Upper lobe of right lung (tissue), 1 donor: ENCODE measurements around the gene CTXN2. TPM values are rescaled to one million over a fixed set of nuclear protein-coding genes. Genes with fewer than 3 reads are reported as not detected.

Experiments used
- ATAC-seq: fragments of 200-7000 bp; cut with Tn5 transposase; one replicate; pipeline ENCODE4 v1.9.1; 2020; ENCODE audit warnings: mild to moderate bottlenecking, moderate library complexity
- DNase-seq: peaks from one replicate; pipeline ENCODE4 v3.0.0-alpha.2; 2020
- H3K27ac ChIP-seq: fragments of 200-600 bp; one replicate; pipeline ENCODE4 v1.8.0; 2022
- H3K27me3 ChIP-seq: fragments of 200-600 bp; one replicate; pipeline ENCODE4 v1.8.0; 2022; ENCODE audit warnings: mild to moderate bottlenecking
- H3K36me3 ChIP-seq: fragments of 200-600 bp; one replicate; pipeline ENCODE4 v1.8.0; 2022
- H3K4me1 ChIP-seq: fragments of 200-600 bp; one replicate; pipeline ENCODE4 v1.8.0; 2022
- H3K4me3 ChIP-seq: fragments of 200-600 bp; one replicate; pipeline ENCODE4 v1.8.0; 2022; ENCODE audit warnings: mild to moderate bottlenecking
- H3K9me3 ChIP-seq: fragments of 200-600 bp; one replicate; pipeline ENCODE4 v1.8.0; 2022
- intact Hi-C: fragments of 100-400 bp; cut with DNase I; formaldehyde crosslinking; loops from one replicate; pipeline ENCODE4 v1.11.0; 2022
- long read RNA-seq: library from polyadenylated mRNA; unstranded; transcript quantifications from one replicate; pipeline ENCODE4 v2.0.0, GENCODE V29; 2021
- total RNA-seq: library from RNA; stranded (reverse); fragmentation: NEBNext Ultra II Directional; extraction: Animal tissue kit (Norgen Biotek cat#: 25700); gene quantifications from one replicate; pipeline ENCODE4 v1.2.1, GENCODE V29; 2021
- TF ChIP-seq, protein P1 (sequence below): fragments of 200-600 bp; IDR thresholded peaks from one replicate; pipeline ENCODE4 v1.8.0; 2022; ENCODE audit warnings: antibody characterized with exemption
- donor health status: DM: no; HTN: yes; CAD: no; lungs with severe emphysema.

CTXN2 gene
- not detected for total RNA-seq
- long read RNA-seq: 0 reads

GRCh38 chr15:48191574-48192225, at the start of gene CTXN2:
TSS of gene CTXN2 (plus strand) at chr15:48191665. CDS start at chr15:48201301, 9,636 bp downstream.
- Histone ChIP-seq H3K4me3 (no peak within 1 kb of the TSS), H3K4me1 (no peaks in the 10 kb centered on the region), H3K27me3 (no peaks in the 10 kb centered on the region), H3K27ac (no peak within 1 kb of the TSS), H3K9me3 (no peaks in the 10 kb centered on the region), H3K36me3 (no peaks in the 10 kb centered on the region)
- no peak for ATAC-seq
- intact Hi-C loops: no loop called here
- DNase-seq: no peak
- TF ChIP-seq, protein P1, sequence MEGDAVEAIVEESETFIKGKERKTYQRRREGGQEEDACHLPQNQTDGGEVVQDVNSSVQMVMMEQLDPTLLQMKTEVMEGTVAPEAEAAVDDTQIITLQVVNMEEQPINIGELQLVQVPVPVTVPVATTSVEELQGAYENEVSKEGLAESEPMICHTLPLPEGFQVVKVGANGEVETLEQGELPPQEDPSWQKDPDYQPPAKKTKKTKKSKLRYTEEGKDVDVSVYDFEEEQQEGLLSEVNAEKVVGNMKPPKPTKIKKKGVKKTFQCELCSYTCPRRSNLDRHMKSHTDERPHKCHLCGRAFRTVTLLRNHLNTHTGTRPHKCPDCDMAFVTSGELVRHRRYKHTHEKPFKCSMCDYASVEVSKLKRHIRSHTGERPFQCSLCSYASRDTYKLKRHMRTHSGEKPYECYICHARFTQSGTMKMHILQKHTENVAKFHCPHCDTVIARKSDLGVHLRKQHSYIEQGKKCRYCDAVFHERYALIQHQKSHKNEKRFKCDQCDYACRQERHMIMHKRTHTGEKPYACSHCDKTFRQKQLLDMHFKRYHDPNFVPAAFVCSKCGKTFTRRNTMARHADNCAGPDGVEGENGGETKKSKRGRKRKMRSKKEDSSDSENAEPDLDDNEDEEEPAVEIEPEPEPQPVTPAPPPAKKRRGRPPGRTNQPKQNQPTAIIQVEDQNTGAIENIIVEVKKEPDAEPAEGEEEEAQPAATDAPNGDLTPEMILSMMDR: no peak

DNA sequence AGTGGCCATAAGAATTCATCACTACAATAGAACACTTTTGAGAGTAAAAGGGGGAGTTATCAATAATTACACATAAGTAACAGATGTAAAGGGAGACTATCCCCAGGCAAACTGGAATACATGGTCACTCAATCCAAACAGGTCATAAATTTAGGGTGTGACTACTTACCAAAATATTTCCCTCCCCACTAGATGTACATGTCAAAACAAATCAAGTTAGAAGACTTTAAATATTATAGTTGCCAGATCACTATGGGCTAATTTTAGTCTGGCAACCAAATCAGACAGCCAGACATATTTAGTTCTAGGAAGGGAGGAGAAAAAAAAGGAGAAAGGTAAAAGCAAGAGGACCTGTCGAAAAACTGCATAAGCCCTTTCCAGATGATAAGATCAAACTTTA, 47.6 kb upstream of the CTXN2 start:
- H3K27ac ChIP-seq: no peak overlapping the region
- H3K9me3 ChIP-seq: no peaks in the 10 kb centered on the region
- H3K36me3 ChIP-seq: no peaks in the 10 kb centered on the region
- intact Hi-C loops: no loop called here
- no peak overlapping the region for H3K4me3 ChIP-seq
- ATAC-seq (no peak), DNase-seq (no peak)
- TF ChIP-seq, protein P1: no peak
- no peaks in the 10 kb centered on the region for H3K27me3 ChIP-seq
- peaks cover 6% of the 10 kb centered on the region for H3K4me1 ChIP-seq

DNA sequence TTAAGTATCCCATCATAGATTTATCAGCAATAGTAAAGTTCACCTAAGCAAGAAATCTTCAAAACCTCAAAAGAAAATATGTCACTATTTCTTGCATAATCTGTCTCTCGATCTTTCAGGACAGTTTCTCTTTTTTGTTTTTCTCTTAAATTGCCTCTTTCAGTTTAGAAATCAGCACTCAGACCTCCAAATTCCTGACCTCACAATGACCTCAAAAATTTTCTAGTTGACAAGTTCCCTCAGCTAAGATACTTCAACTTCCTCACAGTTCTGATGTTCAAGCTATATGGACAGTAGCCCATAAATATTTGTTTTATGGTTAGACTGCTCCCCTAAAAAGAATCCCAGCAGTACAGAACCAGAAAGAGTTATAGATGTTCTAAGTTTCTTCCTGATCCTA, 46.6 kb upstream of the CTXN2 start:
- H3K4me3 ChIP-seq: no peak overlapping the region
- H3K27me3 ChIP-seq: no peaks in the 10 kb centered on the region
- no peak overlapping the region for H3K27ac ChIP-seq
- DNase-seq: no peak
- intact Hi-C loops: no loop called here
- H3K36me3 ChIP-seq: no peaks in the 10 kb centered on the region
- H3K9me3 ChIP-seq: no peaks in the 10 kb centered on the region
- peaks cover 6% of the 10 kb centered on the region for H3K4me1 ChIP-seq
- TF ChIP-seq, protein P1: no peak
- ATAC-seq: no peak

DNA sequence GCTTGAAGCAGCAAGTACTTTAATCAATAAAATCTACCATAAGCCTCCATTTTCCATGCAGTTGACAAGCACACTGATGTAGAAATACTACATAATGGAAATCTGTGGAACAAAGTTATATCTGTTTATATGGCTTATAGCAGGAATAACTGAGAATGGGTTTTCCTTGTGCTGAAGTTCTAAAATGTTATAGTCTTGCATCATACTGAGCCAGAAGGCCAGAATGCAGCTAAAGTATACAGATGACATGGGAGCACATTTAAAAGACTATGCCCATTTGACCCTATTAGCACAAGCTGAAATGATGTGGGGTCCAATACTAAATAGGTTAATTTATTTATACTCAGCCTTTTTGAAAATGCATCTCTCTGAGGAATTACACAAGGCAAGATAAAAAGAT, 45.5 kb upstream of the CTXN2 start:
- intact Hi-C loops: no loop called here
- no peaks in the 10 kb centered on the region for H3K36me3 ChIP-seq
- TF ChIP-seq, protein P1: no peak
- H3K27me3 ChIP-seq: no peaks in the 10 kb centered on the region
- H3K9me3 ChIP-seq: no peaks in the 10 kb centered on the region
- no peak overlapping the region for H3K27ac ChIP-seq
- H3K4me1 ChIP-seq: peaks cover 6% of the 10 kb centered on the region
- ATAC-seq (no peak), DNase-seq (no peak)
- H3K4me3 ChIP-seq: no peak overlapping the region

DNA sequence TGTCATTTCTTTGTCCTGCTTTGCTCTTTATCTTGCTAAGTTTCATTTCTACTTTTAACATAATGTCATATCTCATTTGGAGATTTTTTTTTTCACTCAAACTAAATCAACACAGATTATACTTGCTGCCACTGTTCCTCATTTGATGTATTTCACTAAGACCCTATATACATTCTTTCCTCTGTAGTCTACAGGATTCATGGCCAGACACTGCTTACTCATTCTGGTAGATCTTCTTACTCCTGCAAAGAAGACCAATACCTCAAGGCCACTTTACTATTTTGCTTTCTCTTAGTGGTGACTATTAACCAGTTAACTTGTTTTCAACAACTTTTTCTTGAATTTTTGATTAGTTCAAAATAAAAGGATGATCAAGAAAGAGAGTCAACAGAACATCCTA, 44.1 kb upstream of the CTXN2 start:
- no peak overlapping the region for H3K27ac ChIP-seq
- H3K4me1 ChIP-seq: peaks cover 6% of the 10 kb centered on the region
- no peaks in the 10 kb centered on the region for H3K36me3 ChIP-seq
- no peak for ATAC-seq
- intact Hi-C loops: no loop called here
- H3K9me3 ChIP-seq: no peaks in the 10 kb centered on the region
- no peak for DNase-seq
- H3K27me3 ChIP-seq: no peaks in the 10 kb centered on the region
- no peak overlapping the region for H3K4me3 ChIP-seq
- TF ChIP-seq, protein P1: no peak

DNA sequence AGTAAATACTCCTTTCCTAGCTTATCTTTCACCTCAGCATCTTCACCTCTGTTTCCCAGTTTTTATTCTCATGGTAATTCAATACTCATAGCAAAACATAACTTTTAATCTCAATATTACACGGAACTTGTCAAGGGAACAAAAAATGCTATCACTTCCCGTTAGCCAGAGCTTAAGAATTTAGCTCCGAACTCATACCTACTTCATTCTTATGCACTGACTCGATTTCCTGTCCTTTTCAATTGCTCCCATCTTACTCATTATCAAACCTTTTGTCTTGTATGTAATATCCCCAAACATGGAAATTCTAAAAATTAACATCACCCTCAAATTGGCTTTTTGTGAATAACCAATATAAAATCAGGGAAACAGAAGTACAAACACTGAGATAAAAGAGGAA, 41.6 kb upstream of the CTXN2 start:
- H3K27ac ChIP-seq: no peak overlapping the region
- ATAC-seq: no peak
- H3K4me3 ChIP-seq: no peak overlapping the region
- intact Hi-C loops: no loop called here
- H3K4me1 ChIP-seq: no peaks in the 10 kb centered on the region
- no peaks in the 10 kb centered on the region for H3K27me3 ChIP-seq
- DNase-seq: no peak
- no peaks in the 10 kb centered on the region for H3K9me3 ChIP-seq
- TF ChIP-seq, protein P1: no peak
- H3K36me3 ChIP-seq: peaks cover 5% of the 10 kb centered on the region
